Keratinocyte (primary cell): Measurements from ENCODE around the gene CSGALNACT2. TPM values are rescaled to one million over a fixed set of nuclear protein-coding genes. Genes with fewer than 3 reads are reported as not detected.

Source experiments
- DNase-seq: peaks from one replicate; pipeline ENCODE4 v3.0.0-alpha.2; 2011; ENCODE audit warnings: low read depth, missing footprints, low spot score
- FAIRE-seq: peaks from 2 replicates; lab custom pipeline; 2011; peaks lifted over from hg19 to GRCh38; lab: Jason Lieb, UNC
- H2AFZ ChIP-seq: 2 replicates; pipeline ENCODE4 v1.6.0; 2012; ENCODE audit warnings: low read length, control low read depth, inconsistent platforms; ENCODE audit not compliant: control insufficient read depth
- H3K27ac ChIP-seq: 2 replicates; pipeline ENCODE4 v1.5.1; 2011; ENCODE audit warnings: low read length; ENCODE audit not compliant: control insufficient read depth, insufficient read depth
- H3K27me3 ChIP-seq: 3 replicates; pipeline ENCODE4 v1.6.0; 2011; ENCODE audit warnings: low read length; ENCODE audit not compliant: control insufficient read depth, insufficient read depth; ENCODE audit errors: extremely low read depth
- H3K36me3 ChIP-seq, 2 experiments: 2 replicates in 1 of 2; 3 replicates in 1 of 2; pipeline ENCODE4 v1.5.1; 2011; ENCODE audit warnings: low read length in 2 of 2, mild to moderate bottlenecking in 1 of 2; ENCODE audit not compliant: control insufficient read depth in 2 of 2, insufficient read depth in 2 of 2; ENCODE audit errors: extremely low read depth in 1 of 2
- H3K4me1 ChIP-seq: 3 replicates; pipeline ENCODE4 v1.5.1; 2011; ENCODE audit warnings: low read length; ENCODE audit not compliant: control insufficient read depth, insufficient read depth; ENCODE audit errors: extremely low read depth
- H3K4me2 ChIP-seq: 3 replicates; pipeline ENCODE4 v1.6.0; 2011; ENCODE audit warnings: low read depth, low read length; ENCODE audit not compliant: control insufficient read depth, insufficient read depth; ENCODE audit errors: extremely low read depth
- H3K4me3 ChIP-seq, 3 experiments: fragments of 200-600 bp in 1 of 3; sonication (generic) in 1 of 3; 2 replicates in 2 of 3; 3 replicates in 1 of 3; pipeline ENCODE4 v1.5.1; 2011 to 2016; ENCODE audit warnings: low read length in 3 of 3, mild to moderate bottlenecking in 3 of 3, control low read depth in 2 of 3, inconsistent platforms in 1 of 3, low read depth in 1 of 3, mixed read lengths in 1 of 3, mixed run types in 1 of 3, moderate library complexity in 1 of 3; ENCODE audit not compliant: control insufficient read depth in 2 of 3, insufficient read depth in 2 of 3; ENCODE audit errors: extremely low read depth in 1 of 3
- H3K79me2 ChIP-seq: 2 replicates; pipeline ENCODE4 v1.6.0; 2012; ENCODE audit warnings: low read length; ENCODE audit not compliant: control insufficient read depth, insufficient read depth
- H3K9ac ChIP-seq: 3 replicates; pipeline ENCODE4 v1.6.0; 2011; ENCODE audit warnings: low read length; ENCODE audit not compliant: control insufficient read depth, insufficient read depth; ENCODE audit errors: extremely low read depth
- H3K9me1 ChIP-seq: 3 replicates; pipeline ENCODE4 v1.6.0; 2011; ENCODE audit warnings: low read length; ENCODE audit not compliant: control insufficient read depth, insufficient read depth; ENCODE audit errors: extremely low read depth
- H3K9me3 ChIP-seq: 2 replicates; pipeline ENCODE4 v1.5.1; 2012; ENCODE audit warnings: low read depth, low read length; ENCODE audit not compliant: control insufficient read depth
- H4K20me1 ChIP-seq: 3 replicates; pipeline ENCODE4 v1.6.0; 2011; ENCODE audit warnings: low read length; ENCODE audit not compliant: control insufficient read depth, insufficient read depth; ENCODE audit errors: extremely low read depth
- CTCF ChIP-seq, 3 experiments: IDR thresholded peaks in 1 of 3; conservative IDR thresholded peaks in 1 of 3; optimal IDR thresholded peaks in 1 of 3; 2 replicates in 2 of 3; 3 replicates in 1 of 3; pipeline versions ENCODE3 to v1.5.1; 2011; ENCODE audit warnings: low read length in 3 of 3, mild to moderate bottlenecking in 3 of 3, moderate library complexity in 2 of 3, control low read depth in 1 of 3, inconsistent platforms in 1 of 3; ENCODE audit not compliant: insufficient read depth in 2 of 3; ENCODE audit errors: extremely low read depth in 1 of 3
- EZH2 ChIP-seq: IDR thresholded peaks from one replicate; pipeline ENCODE4 v1.6.1; 2012; ENCODE audit warnings: inconsistent platforms, mild to moderate bottlenecking, low read length, moderate library complexity
- dilution Hi-C: fragments of 300-500 bp; cut with MboI; formaldehyde crosslinking; loops from one replicate; pipeline ENCODE4 v1.7.0; 2020; ENCODE audit warnings: low sequenced_read_pairs; ENCODE audit not compliant: extremely low pct_ligation_motif_present
- polyA plus RNA-seq, 5 experiments: library from polyadenylated mRNA; depleted of rRNA in 3 of 5; stranded (reverse) in 3 of 5; stranded (forward) in 1 of 5; unstranded in 1 of 5; fragments of >200 nt; gene quantifications; 1 replicate in 1 of 5; 2 replicates in 3 of 5; 3 replicates in 1 of 5; pipeline versions ENCODE4 v1.2.1 to v1.2.3, GENCODE V29; 2011 to 2012; ENCODE audit warnings: missing spikeins in 2 of 5, low read depth in 1 of 5, low replicate concordance in 1 of 5

Gene CSGALNACT2
- polyA plus RNA-seq, 1 donor (not counting 4 experiments of a cell fraction or from before 2014, with no cell fraction given) = 19.7 TPM

DNA sequence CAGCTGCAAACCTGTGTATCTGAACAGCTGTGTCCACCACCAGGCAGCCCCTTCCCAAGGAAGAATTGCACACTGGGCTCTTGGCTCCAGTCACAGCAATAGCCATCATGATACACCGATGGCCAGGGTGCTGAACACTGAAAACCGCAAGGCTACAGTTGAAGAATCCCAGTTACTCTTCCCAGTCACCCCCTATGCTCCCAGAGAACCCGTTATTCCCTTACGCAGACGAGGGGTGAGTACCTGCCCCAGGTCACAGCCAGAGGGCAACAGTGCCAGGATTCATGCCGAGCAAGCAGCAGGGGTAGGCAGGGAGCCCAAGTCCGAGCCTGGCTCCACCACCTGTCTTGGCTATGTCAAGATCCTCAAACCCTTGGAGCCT is 70.8 kb downstream of the CSGALNACT2 start:
- H3K4me1 ChIP-seq = no peaks in the 10 kb centered on the region
- H3K27me3 ChIP-seq = no peaks in the 10 kb centered on the region
- H3K79me2 ChIP-seq = no peaks in the 10 kb centered on the region
- DNase-seq (no peak), FAIRE-seq (no peak)
- H3K9me3 ChIP-seq = no peaks in the 10 kb centered on the region
- H2AFZ ChIP-seq = no peak overlapping the region
- H3K27ac ChIP-seq = no peak overlapping the region
- no peaks in the 10 kb centered on the region for H3K9me1 ChIP-seq
- dilution Hi-C loops = no loop called here
- no peaks in the 10 kb centered on the region for H3K36me3 ChIP-seq
- no peak for TF ChIP-seq CTCF (optimal IDR thresholded peaks at IDR 0.05 in 1 of 3, IDR thresholded peaks at IDR 0.05 in 1 of 3, conservative IDR thresholded peaks at IDR 0.05 in 1 of 3; ENCODE audit: extremely low read depth in 1 of 3, insufficient read depth in 2 of 3, low read length in 3 of 3)
- no peak for TF ChIP-seq EZH2
- H3K4me2 ChIP-seq = no peak overlapping the region
- no peaks in the 10 kb centered on the region for H4K20me1 ChIP-seq
- H3K9ac ChIP-seq = no peak overlapping the region
- H3K4me3 ChIP-seq = no peak overlapping the region

- Histone ChIP-seq H3K79me2 (no peaks in the 10 kb centered on the region), H3K9ac (no peak overlapping the region), H3K27ac (no peak overlapping the region), H3K36me3 (no peaks in the 10 kb centered on the region), H3K27me3 (no peaks in the 10 kb centered on the region), H3K4me3 (no peak overlapping the region), H3K4me1 (no peaks in the 10 kb centered on the region), H4K20me1 (no peaks in the 10 kb centered on the region), H3K4me2 (no peak overlapping the region), H2AFZ (no peak overlapping the region), H3K9me3 (no peaks in the 10 kb centered on the region), H3K9me1 (no peaks in the 10 kb centered on the region)
- FAIRE-seq (no peak), DNase-seq (no peak)
- dilution Hi-C loops = no loop called here
- TF ChIP-seq CTCF (optimal IDR thresholded peaks at IDR 0.05 in 1 of 3, IDR thresholded peaks at IDR 0.05 in 1 of 3, conservative IDR thresholded peaks at IDR 0.05 in 1 of 3; ENCODE audit: extremely low read depth in 1 of 3, insufficient read depth in 2 of 3, low read length in 3 of 3) = no peak
Observed at GRCh38 chr10:43209651-43210141, 71.5 kb downstream of the CSGALNACT2 start.
